Thyroid gland (tissue), 4 donors: ENCODE measurements around the gene MSANTD4. TPM values are rescaled to one million over a fixed set of nuclear protein-coding genes. Genes with fewer than 3 reads are reported as not detected.

Source experiments
- DNase-seq, 2 donors: peaks; one replicate each; pipeline ENCODE4 v3.0.0-alpha.2; 2019
- H3K27ac ChIP-seq, 3 donors: fragments of 200-600 bp; sonication (generic); 1 replicate in 2 of 3; 2 replicates in 1 of 3; pipeline ENCODE4 v1.5.1; 2016 to 2019; ENCODE audit warnings: mild to moderate bottlenecking in 1 of 3, moderate library complexity in 1 of 3
- H3K27me3 ChIP-seq: fragments of 200-600 bp; sonication (generic); one replicate; pipeline ENCODE4 v1.5.1; 2019
- H3K36me3 ChIP-seq, 2 donors: fragments of 200-600 bp; sonication (generic); one replicate each; pipeline ENCODE4 v1.5.1; 2016 to 2019
- H3K4me1 ChIP-seq, 2 donors: fragments of 200-600 bp; sonication (generic); one replicate each; pipeline ENCODE4 v1.5.1; 2017 to 2019
- H3K4me3 ChIP-seq, 3 donors: fragments of 200-600 bp; sonication (generic); replicated peaks in 1 of 3; 1 replicate in 2 of 3; 2 replicates in 1 of 3; pipeline ENCODE4 v1.5.1; 2016; ENCODE audit warnings: mild to moderate bottlenecking in 1 of 3
- H3K9me3 ChIP-seq: fragments of 200-600 bp; sonication (generic); one replicate; pipeline ENCODE4 v1.5.1; 2017
- CTCF ChIP-seq, 6 experiments: fragments of 200-600 bp in 3 of 6; fragments of 450-650 bp in 3 of 6; sonication (generic) in 3 of 6; IDR thresholded peaks; one replicate each; pipeline ENCODE4 v1.5.1; 2016 to 2019; ENCODE audit warnings: antibody characterized with exemption in 6 of 6, mild to moderate bottlenecking in 2 of 6, inconsistent platforms in 1 of 6, moderate library complexity in 1 of 6
- POLR2A ChIP-seq, 2 donors: fragments of 450-650 bp; IDR thresholded peaks; one replicate each; pipeline ENCODE4 v1.6.1; 2017; ENCODE audit warnings: antibody characterized with exemption in 2 of 2, mild to moderate bottlenecking in 2 of 2, moderate library complexity in 1 of 2
- WGBS, 2 donors: methylation state at CpG; one replicate each; pipeline ENCODE4 v1.1.5; 2017; 5-methylcytosine and 5-hydroxymethylcytosine counted together
- intact Hi-C: fragments of 100-400 bp; cut with DNase I; formaldehyde crosslinking; loops from one replicate; pipeline ENCODE4 v1.15.1; 2023
- total RNA-seq, 4 donors: library from RNA; depleted of rRNA; stranded (reverse); fragments of >200 nt; gene quantifications; one replicate each; pipeline ENCODE4 v1.2.3, GENCODE V29; 2016

Gene MSANTD4
- total RNA-seq, 4 donors from 2014 or later = 21.5 to 32.8 (median 30.5) TPM

- no peaks in the 10 kb centered on the region for H3K36me3 ChIP-seq
- no peaks in the 10 kb centered on the region for H3K27me3 ChIP-seq
- 94 to 95% methylated on average over 10 of the region's 10 CpGs for WGBS, 2 donors
- no peaks in the 10 kb centered on the region for H3K4me1 ChIP-seq
- H3K27ac ChIP-seq = no peak overlapping the region
- no peak for DNase-seq
- H3K9me3 ChIP-seq = no peaks in the 10 kb centered on the region
- no peak overlapping the region for H3K4me3 ChIP-seq
- intact Hi-C loops = no loop called here
- TF ChIP-seq CTCF (IDR thresholded peaks at IDR 0.05) (no peak), POLR2A (IDR thresholded peaks at IDR 0.05) (no peak)
Observed at GRCh38 chr11:105979997-105980703, 41.9 kb downstream of the MSANTD4 start.

GRCh38 chr11:105975128-105975527 lies 46.9 kb downstream of the MSANTD4 start:
- Histone ChIP-seq H3K4me1 (no peaks in the 10 kb centered on the region), H3K27me3 (no peaks in the 10 kb centered on the region), H3K9me3 (no peaks in the 10 kb centered on the region), H3K4me3 (no peak overlapping the region), H3K36me3 (no peaks in the 10 kb centered on the region), H3K27ac (no peak overlapping the region)
- TF ChIP-seq POLR2A (IDR thresholded peaks at IDR 0.05) = no peak
- no peak for TF ChIP-seq CTCF (IDR thresholded peaks at IDR 0.05)
- intact Hi-C loops = no loop called here
- DNase-seq = no peak
- WGBS, 2 donors = 83 to 90% methylated on average over 1 of the region's 1 CpG

- no peak for TF ChIP-seq CTCF (IDR thresholded peaks at IDR 0.05)
- TF ChIP-seq POLR2A (IDR thresholded peaks at IDR 0.05) = no peak
- 74 to 81% methylated on average over 1 of the region's 1 CpG for WGBS, 2 donors
- Histone ChIP-seq H3K9me3 (no peaks in the 10 kb centered on the region), H3K36me3 (no peaks in the 10 kb centered on the region), H3K4me3 (no peak overlapping the region), H3K4me1 (no peaks in the 10 kb centered on the region), H3K27ac (no peak overlapping the region), H3K27me3 (no peaks in the 10 kb centered on the region)
- no peak for DNase-seq
- intact Hi-C loops = no loop called here
Observed at GRCh38 chr11:105969756-105970155, 52.3 kb downstream of the MSANTD4 start.

GRCh38 chr11:105968021-105968697 lies 53.9 kb downstream of the MSANTD4 start:
- H3K27ac ChIP-seq = no peak overlapping the region
- intact Hi-C loops = no loop called here
- H3K27me3 ChIP-seq = no peaks in the 10 kb centered on the region
- TF ChIP-seq POLR2A (IDR thresholded peaks at IDR 0.05) (no peak), CTCF (IDR thresholded peaks at IDR 0.05) (no peak)
- H3K4me1 ChIP-seq = no peaks in the 10 kb centered on the region
- WGBS, 2 donors = 72 to 88% methylated on average over 3 of the region's 3 CpGs
- DNase-seq = no peak
- no peaks in the 10 kb centered on the region for H3K36me3 ChIP-seq
- H3K9me3 ChIP-seq = no peaks in the 10 kb centered on the region
- H3K4me3 ChIP-seq = no peak overlapping the region
